GM23248 (cell line): ENCODE measurements around the gene RNF166.

Experiments used
- EZH2 ChIP-seq: fragments of 200-600 bp; sonication (generic); IDR thresholded peaks from 2 replicates; pipeline ENCODE4 v1.6.1; 2018; ENCODE audit warnings: antibody characterized with exemption, mild to moderate bottlenecking; ENCODE audit not compliant: insufficient read depth, poor library complexity, severe bottlenecking
- EZH2phosphoT487 ChIP-seq: fragments of 200-600 bp; sonication (generic); IDR thresholded peaks from 2 replicates; pipeline ENCODE4 v1.6.1; 2018; ENCODE audit warnings: antibody characterized with exemption, moderate library complexity, mild to moderate bottlenecking, low read depth; ENCODE audit not compliant: insufficient read depth

- no peak for TF ChIP-seq EZH2
- no peak for TF ChIP-seq EZH2phosphoT487
These were observed 7.0 kb downstream of the RNF166 start for GRCh38 chr16:88699180-88699579.
